ENCODE results near the gene CD83.

The CD83 gene

DNA sequence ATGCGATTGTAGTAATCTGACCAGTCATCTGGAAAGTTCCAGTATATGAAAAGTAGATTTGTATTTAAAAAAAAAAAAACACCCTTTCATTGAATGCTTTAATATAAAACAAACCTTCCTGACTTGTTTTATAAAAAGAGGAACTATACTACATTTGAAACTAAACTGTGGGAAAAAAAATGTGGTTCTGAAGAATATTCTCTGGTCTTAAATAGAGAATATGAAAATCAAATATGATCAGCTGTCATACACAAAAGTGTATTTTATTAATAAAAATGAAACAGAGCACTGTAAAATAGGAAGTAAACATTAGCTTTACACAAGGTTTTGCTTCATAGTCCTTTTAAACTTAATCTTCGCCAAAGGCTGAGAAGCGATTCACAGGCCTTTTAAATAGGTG lies 25.3 kb upstream of the CD83 start:
- DNase-seq (ENCODE audit: low read depth): no peak

DNA sequence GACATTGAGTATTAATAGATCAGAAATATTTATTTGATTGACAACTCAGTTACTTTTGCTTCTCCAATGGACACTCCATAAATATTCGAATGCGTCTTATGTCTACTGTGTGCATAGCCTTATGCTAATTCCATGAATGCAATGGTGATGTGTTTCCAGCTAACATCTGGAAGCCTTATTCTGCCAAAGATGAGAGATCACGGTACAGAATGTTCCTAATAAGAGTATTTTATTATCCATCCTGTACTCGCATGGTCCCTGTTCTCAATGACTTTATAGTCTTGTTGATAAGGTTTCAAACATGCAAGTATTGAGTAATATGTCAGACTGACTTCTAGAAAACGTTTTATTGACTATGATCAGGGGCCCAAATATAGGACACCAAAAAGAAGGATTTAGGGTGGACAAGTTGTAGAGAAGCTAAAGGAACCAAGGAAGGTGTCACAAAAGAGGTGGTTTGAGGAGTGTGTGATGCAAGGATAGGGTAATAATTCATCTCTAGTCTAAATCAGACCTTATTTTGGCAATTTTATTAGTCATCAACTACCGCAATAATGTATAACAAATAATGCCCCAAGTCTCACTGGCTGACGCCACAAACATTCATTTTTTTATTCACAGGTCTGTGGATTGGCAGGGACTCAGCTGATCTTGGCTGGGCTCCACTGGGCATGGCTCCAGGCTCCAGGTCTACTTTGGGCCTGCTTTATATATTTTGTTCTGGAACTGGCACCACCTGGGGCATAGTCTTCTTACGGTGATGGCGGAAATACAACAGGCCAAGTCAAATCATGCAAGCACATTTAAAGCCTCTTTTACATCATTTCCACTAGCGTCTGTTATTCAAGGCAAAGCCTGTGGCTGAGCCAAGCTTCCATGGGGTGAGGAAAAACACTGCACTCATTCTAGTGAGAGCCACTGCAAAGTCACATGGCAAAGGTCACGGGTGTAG lies 24.5 kb upstream of the CD83 start:
- DNase-seq (ENCODE audit: low read depth): no peak

DNA sequence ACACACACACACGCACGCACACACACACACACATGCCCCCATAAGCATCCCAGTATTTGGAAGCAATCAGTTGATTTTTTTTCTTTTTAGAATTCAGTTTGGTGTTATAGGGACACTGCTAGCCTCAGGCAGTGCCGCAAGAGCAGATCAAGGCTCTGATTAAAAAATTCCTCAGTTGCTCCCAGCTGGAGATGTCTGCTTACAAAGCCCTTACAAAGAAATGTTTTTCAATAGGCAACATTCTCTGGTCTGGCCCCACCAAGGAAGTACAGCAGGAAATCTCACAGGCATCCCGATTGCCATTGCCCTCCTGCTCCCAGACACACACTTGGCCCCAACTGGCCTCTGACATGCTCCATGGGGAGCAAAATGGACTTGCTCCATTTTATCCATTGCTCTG lies 22.9 kb upstream of the CD83 start:
- DNase-seq (ENCODE audit: low read depth): no peak

DNA sequence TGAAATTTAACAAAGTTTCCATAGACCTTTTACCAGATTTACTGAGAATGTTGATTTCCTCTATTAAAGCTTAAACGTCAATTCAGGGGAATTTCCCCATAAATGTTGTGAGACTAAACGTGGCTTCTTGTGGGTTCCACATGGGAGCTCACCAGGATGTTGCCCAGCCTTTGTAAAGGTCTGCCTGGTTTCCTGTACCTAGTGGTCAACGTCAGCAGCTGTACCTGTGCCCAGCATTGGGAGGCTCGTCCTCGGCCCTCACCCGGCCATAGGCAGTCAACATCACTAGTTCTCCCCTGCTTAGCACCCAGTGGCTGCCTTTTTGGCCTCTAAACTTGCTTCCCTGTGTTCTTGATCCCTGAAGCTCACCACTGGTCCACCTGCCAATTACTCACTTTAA lies 22.1 kb upstream of the CD83 start:
- DNase-seq (ENCODE audit: low read depth): no peak

DNA sequence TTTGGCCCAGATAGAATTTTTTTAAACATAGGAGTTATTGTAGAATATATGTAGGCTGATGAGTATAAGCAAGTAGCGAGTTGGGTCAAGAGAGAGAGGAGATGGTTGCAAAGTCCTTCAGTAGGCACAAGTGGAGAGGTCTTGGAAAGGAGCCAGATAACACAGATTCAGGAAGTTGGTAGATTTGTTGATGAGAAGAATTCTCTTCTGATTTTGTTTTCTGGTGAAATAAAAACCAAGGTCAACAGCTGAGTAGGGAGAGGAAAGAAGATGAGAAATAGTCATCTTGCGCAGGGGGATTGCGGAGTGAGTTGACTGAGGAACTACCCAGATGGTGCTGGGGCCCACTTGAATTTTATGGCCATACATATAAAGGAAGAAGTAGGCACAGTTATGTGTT lies 17.4 kb upstream of the CD83 start:
- no peak for DNase-seq (ENCODE audit: low read depth)

DNA sequence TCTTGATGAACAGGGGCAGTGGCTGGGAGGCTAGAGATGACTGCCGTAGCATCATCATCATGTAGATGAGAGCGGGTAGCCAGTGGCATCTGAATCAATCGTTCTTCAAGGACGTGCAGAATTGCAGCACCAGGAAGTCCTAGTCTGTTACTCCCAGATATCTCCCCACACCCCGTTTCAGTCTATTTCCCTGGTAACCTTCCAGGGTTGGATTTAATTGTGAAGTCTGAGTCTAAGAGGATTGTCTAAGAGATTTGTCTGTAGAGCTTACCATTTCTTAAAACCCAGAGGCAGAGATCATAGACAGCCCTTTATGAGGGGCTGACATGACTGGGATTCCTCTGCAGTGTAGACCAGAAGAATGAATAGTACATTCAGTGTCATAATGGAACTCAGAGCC lies 16.6 kb upstream of the CD83 start:
- no peak for DNase-seq (ENCODE audit: low read depth)

DNA sequence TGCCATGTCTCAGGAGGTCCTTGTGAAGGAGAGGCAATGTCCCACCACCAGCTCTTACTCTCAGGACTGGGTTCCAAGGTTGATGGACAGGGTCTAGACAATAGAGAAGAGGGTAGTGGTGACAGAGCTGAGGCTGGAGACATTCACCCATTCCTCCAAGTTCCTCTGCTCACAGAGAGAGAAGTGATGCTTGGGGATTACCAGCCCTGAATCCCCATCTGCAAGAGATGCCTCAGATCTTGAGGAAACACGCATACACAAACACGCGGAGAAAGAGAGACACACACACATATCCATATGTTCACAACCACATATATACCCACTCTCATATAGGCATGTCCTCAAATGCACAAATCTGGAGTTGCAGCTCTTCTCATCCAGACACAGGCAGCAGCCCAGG lies 15.2 kb upstream of the CD83 start:
- DNase-seq (ENCODE audit: low read depth): no peak

DNA sequence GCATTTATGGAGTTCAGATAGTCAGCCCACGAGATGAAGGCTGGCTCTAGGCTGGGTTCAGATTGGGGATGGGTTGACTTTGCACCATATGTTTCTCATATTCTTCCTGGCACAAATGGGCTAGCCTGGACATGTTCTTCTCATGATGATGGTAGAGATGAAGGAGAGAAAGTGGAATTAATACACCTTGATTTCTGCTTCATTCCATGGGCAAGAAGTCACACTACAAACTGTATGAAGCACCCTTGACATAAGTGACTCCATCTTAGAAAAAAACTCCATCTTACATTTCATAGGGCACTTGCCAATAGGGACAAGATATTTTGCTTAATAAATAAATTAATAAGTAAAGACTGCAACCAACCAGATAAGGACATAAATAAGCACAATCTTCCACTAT lies 12.0 kb upstream of the CD83 start:
- no peak for DNase-seq (ENCODE audit: low read depth)

DNA sequence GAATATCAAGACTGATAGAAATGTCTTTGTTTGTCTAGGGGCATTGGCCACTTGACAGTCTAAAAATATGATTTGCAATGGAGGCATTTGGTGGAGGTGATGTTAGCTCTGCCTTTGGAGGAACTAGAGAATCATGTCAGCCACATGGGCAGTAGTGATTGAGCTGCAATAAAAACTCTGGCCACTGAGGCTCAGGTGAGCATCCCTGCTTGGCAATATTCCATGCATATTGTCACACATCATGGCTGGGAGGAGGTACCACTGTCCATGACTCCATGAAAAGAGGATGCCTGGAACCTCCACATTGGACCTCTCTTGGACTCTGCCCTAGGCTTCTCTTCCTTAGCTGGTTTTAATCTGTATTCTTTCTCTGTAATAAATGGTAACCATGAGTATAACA lies 10.6 kb upstream of the CD83 start:
- no peak for DNase-seq (ENCODE audit: low read depth)

DNA sequence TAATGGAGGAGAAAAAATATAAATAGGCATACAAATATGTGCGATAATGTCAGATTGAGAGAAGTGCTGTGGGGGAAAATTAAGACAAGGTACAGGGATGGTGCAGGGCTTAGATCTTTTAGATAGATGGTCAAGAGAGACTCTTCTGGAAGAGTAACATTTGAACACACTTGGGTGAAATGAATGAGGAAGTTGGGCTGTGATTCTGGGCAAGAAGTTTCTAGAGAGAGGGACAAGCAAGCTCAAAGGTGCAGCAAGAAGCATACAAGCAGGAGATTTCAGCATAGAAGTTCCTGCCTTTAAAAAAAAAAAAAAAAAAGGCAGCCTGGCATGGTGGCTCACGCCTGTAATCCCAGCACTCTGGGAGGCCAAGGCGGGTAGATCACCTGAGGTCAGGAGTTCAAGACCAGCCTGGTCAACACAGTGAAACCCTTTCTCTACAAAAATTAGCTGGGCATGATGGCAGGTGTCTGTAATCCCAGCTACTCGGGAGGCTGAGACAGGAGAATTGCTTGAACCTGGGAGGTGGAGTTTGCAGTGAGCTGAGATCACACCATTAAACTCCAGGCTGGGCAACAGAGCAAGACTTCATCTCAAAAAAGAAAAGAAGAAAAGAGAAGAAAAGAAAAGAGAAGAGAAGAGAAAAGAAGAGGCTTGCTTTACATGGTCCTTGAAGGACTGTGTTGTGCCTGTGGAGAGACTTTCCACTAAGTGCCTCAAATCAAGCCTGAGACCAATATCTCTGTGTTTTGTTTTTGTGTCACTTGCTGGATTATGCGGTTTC lies 9.7 kb upstream of the CD83 start:
- no peak for DNase-seq (ENCODE audit: low read depth)

DNA sequence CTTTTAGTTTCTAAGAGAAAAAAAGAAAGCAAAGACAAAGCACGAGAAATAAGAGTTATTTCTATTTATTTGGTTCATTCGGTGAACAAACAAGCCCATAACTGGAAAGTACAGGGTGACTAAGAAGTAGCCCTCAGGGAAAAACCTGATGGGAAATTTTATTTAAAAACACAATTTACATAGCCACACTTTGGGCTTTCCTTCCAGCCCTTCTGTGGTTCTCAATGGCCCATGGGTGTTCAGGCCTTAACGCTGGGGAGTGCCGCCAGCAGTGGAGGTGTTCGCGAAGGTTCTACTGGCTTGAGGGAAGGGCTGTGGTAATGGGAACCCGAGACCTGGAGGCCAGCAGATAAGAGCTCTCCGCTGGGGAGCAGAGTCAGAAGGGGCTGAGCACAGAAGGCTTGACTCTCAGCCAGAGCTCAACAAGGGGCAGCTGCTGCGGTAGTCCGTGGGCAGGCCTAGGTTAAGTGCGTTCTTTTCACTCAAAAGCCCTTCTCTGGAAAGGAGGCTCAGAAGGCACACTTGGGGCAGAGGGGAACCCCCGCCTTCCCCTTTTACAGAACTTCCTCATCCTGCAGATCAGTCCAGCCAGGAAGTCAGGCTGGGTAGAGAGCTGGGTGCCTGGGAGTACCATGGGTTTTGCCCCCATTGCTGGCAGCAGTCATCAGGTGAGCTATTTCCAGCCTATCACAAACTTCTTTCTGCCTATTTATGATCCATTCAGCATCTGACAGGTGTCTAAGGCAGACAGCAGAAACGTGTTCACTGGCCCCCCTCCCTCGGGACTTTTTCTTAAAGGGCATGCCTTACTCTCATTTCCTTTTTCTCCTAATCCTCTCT lies 8.8 kb upstream of the CD83 start:
- DNase-seq (ENCODE audit: low read depth): no peak

DNA sequence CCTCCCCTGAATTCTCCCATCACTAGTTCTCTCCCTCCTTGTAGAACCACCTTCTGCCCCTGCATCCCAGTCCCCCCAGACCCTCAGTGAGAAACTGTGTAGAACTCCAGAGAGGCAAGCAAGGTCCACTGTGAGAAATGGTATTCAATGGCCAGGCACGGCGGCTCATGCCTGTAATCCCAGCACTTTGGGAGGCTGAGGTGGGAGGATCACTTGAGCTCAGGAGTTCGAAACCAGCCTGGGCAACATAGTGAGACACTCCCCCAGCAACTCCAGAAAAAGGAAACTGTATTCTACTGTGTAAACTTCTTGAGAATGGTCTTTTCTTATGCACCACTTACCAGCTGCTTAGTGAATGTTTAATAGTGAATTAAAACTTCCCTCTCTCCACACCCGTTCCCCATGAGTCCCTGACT lies 8.2 kb upstream of the CD83 start:
- DNase-seq (ENCODE audit: low read depth): no peak

DNA sequence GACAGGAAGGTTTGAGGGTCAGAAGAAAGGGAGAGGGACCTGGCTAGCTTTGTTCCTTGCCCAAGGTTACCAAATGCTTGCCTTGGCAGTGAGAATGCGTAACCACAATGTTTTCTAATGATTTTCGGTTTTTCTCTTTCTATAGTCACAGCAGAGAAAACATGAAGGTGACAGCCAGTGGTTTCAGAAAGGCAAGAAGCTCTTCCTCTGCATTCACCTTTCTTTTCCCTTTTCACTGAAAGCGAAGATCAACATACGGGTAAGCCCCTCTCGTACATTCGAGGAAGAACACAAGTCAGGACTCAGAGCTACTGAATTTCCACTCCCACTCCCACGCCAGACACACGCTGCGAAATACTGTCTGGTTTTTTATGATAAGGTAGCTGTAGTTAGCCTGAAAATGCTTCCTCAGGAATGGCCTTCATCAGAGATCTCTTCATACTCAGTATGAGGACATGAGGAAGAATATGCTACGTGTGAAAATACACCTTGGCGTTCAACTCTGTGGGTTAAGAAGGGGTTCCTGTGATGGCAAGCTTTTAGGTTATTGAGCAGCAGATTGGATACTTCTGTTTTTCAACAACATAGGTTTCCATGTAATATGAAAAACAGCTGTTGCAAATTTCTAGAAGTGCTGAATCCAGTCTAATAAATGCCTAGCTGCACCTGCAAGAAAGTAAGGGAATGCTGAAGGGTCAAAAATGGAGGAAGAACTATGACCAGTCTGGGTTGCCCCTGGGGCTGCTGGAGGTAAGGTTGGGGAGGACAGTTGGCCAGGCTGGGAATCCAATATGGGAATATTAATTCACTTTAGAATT lies 7.4 kb upstream of the CD83 start:
- DNase-seq (ENCODE audit: low read depth): no peak

DNA sequence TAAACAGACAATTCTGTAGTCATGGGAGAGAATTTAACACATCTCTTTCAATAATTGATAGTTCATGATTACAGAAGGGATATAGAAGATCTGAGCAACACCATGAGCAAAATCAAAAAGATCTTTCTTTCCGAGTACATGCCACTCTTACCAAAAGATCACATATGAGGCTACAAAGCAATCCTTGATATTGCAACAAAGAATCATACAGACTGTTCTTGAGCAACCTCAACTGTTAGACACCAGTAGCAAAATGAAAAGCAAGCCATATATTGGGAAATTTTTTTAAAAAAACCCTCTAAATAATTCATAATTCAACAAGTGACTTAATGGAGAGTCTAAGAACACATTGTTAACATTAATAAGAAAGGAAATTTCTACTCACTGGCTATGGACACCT lies 3.6 kb upstream of the CD83 start:
- DNase-seq (ENCODE audit: low read depth): no peak

DNA sequence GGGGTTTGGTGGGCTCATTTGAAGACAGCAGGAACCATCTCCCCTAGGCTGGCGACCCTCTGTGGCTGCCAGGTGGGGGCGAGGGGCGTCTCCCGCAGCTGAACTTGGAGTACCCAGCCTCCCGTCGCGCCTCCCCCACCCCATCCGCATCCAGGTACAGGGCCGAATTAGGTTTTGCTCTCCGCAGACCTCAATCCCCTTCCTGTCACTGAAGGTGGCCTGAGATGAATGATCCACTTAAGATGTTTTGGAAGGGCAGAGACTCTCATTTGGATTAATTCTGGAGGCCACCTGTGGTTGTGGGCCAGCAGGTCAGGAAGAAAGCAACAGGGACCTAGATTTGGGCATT lies 493 bp downstream of the CD83 start:
- DNase-seq (ENCODE audit: low read depth): no peak

DNA sequence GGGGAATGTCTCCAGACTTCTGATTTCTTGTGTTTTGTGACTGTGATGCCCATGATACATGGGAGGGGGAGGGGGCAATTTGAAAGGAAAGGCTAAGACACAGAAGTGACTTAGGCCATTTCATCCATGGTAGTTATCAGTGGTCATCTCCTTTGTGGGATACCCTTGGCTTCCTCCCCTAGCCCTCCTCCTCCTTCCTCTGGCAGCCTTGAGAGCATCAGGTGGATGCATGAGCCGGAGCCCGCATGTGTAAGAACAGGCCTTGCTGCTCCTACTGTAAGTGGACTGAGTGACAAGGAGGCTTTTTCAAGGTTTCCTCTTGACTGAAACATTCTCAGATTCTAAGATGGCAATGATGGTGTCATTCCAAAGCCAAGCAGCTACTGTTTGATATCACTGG lies 874 bp downstream of the CD83 start:
- no peak for DNase-seq (ENCODE audit: low read depth)

DNA sequence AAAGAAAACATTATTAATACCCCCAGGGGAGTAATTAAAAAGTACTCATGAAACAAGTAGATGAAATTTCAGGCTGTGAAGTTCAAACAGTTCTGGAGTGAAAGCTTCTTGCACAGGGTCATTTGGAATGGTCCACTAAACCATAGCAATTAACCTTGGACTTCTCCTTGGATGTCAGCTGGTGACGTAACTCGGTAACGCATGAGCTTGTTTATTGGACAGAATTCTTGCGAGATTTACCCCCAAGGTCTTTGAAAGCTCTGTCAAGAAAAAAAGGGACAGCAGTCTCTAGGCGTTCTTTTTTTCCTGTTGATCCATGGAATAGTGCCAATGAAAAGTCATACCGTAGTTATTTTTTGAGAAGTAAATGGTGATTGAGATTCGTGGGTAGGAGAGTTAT lies 2.2 kb downstream of the CD83 start:
- DNase-seq (ENCODE audit: low read depth): no peak

DNA sequence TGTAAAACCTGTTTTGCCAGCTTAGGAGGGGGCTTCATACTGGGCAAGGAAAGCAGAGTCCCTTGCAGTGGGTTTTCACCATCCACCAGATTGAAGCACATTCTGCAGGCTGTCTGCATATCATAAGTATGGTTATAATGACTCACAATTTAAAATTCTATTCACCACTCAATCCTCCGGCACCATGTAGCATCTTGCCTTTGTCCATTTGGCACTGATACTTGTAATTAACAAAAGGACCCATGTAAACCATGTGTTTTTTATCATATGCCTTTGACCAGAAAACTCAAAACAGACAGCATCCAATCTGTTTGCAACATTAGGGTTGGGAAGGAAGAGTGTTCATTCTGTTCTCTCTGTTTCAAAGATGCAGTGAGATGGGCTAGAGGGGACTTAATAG lies 3.0 kb downstream of the CD83 start:
- DNase-seq (ENCODE audit: low read depth): no peak

DNA sequence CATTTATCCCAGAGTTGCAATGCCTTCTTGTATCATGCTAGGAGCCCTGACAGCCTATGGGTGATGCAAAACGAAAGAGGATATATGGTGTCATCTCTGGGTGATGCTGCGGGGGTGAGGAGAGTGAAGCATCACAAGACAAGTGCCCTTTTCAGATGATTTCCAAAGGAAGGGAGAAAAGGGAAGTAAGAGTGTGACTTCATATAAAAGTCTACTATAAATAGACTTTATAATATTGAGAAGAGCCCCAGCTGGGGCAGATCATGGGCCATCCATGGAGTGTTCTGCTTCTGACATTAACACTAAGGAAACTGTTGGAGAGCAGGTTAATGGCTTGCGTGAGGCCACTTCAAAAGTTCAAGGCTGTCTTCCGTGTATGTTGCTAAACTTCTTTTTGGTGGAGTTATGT lies 4.4 kb downstream of the CD83 start:
- DNase-seq (ENCODE audit: low read depth): no peak

DNA sequence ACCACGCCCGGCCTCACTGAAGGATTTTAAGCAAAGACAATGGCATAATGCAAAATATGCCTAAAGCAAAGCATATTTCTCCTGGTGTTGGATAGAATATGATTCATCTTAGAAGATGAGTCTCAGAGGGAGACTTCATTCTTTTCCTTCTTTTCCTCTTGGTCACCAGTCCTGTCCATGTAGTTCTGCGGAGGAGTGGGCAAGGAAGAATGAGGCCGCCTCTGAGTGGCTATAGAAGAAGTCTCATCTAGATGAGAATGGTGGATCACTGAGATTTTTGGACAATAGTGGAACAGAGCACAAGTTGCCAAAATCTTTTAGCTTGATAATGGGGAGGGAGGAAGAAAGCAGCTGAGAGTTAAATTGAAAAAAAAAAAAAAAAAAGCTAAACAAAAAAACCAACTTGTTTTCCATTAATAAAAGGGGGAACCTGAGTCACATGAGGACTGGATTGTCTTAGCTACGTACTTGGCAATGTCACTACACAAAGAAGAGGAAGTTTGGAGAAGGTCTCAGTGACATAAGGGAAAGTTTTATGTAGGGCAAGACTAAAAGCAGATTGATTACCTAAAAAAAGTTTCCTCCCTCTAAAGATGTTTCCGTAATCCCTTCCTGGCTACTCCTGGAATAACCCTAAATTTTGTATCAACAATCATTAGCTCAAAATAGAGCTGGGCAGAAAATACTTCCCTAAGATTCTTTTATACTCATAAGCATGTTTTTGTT lies 6.0 kb downstream of the CD83 start:
- no peak for DNase-seq (ENCODE audit: low read depth)

DNA sequence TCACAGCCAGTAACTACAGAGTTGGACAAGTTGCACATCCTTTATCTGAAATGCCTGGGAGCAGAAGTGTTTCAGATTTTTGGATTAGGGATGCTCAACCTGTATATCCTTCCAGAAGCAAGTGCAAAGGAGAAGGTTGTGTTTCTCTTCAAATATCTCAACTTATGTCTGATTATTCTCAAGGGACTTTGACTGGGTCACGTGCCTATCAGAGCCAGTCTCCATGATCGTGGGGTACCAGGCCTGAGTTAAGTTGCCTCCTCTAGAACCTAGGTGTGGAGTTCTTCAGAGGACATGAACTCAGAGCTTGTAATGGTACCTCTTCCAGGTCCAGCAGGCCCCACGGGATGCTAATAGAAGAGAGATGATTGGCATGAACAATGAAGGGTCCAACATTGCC lies 7.8 kb downstream of the CD83 start:
- no peak for DNase-seq (ENCODE audit: low read depth)
